K562 (cell line): ENCODE data around the gene EEFSEC. TPM values are rescaled to one million over a fixed set of nuclear protein-coding genes. Genes with fewer than 3 reads are reported as not detected.

ENCODE experiments used
- BRF2 ChIP-seq: IDR thresholded peaks from 3 replicates; pipeline ENCODE4 v1.6.1; 2011; ENCODE audit warnings: borderline replicate concordance, mild to moderate bottlenecking; ENCODE audit not compliant: insufficient read length, insufficient read depth
- CXXC5 ChIP-seq: fragments of 250-450 bp; sonication (Bioruptor Pico); IDR thresholded peaks from 2 replicates; pipeline ENCODE4 v1.8.0; 2022; ENCODE audit warnings: inconsistent platforms, mild to moderate bottlenecking, moderate library complexity
- DMBX1 ChIP-seq: fragments of 250-450 bp; sonication (Bioruptor Pico); IDR thresholded peaks from 2 replicates; pipeline ENCODE4 v1.8.0; 2022; ENCODE audit warnings: inconsistent platforms, mild to moderate bottlenecking, moderate library complexity, borderline replicate concordance
- HMGN3 ChIP-seq: IDR thresholded peaks from 2 replicates; pipeline ENCODE4 v1.6.1; 2011; ENCODE audit warnings: borderline replicate concordance, low read depth, mild to moderate bottlenecking, mixed read lengths, low read length; ENCODE audit not compliant: insufficient read length; ENCODE audit errors: extremely low read depth
- HSF4 ChIP-seq: fragments of 250-450 bp; sonication (Bioruptor Pico); IDR thresholded peaks from 2 replicates; pipeline ENCODE4 v2.1.2; 2022; ENCODE audit warnings: mild to moderate bottlenecking, moderate library complexity, borderline replicate concordance
- MED1 ChIP-seq: sonication (generic); formaldehyde crosslinking; IDR thresholded peaks from 2 replicates; pipeline ENCODE4 v1.8.1; 2023; ENCODE audit warnings: missing genetic modification reagents, borderline replicate concordance
- PHF8 ChIP-seq: fragments of 200-600 bp; sonication (generic); IDR thresholded peaks from 2 replicates; pipeline ENCODE4 v1.6.1; 2012; ENCODE audit warnings: mixed run types, mild to moderate bottlenecking, inconsistent platforms, low read length, moderate library complexity, borderline replicate concordance
- RBFOX2 ChIP-seq: fragments of 200-400 bp; formaldehyde crosslinking; IDR thresholded peaks from 2 replicates; pipeline ENCODE4 v1.6.1; 2017; ENCODE audit warnings: low read depth, mild to moderate bottlenecking, low read length, moderate library complexity
- RCOR1 ChIP-seq, 2 experiments: IDR thresholded peaks; 2 replicates each; pipeline ENCODE4 v1.6.1; 2012; ENCODE audit warnings: low read depth in 2 of 2, low read length in 2 of 2, borderline replicate concordance in 1 of 2, improper control_type of control experiment in 1 of 2
- SMC3 ChIP-seq: conservative IDR thresholded peaks from 2 replicates; pipeline ENCODE4 v1.6.1; 2011; ENCODE audit warnings: low read depth, low read length, improper control_type of control experiment; ENCODE audit not compliant: insufficient read depth
- ZNF830 ChIP-seq: fragments of 250-450 bp; sonication (Bioruptor Pico); IDR thresholded peaks from 2 replicates; pipeline ENCODE4 v1.5.0; 2021; ENCODE audit warnings: mild to moderate bottlenecking
- polyA plus RNA-seq, 8 experiments: library from polyadenylated mRNA; depleted of rRNA in 4 of 8; stranded (reverse) in 5 of 8; unstranded in 3 of 8; fragments of >200 nt; fragmentation: Nextera tagmentation in 2 of 8; fragmentation: Illumina TruSeq in 1 of 8; extraction: Ambion mirVana in 2 of 8; extraction: Trizol in 1 of 8; gene quantifications; 2 replicates each; pipeline versions ENCODE4 v1.2.1 to v1.2.3, GENCODE V29; 2011 to 2014; ENCODE audit warnings: inconsistent platforms in 1 of 8, missing spikeins in 1 of 8
- total RNA-seq, 7 experiments: library from RNA; depleted of rRNA in 6 of 7; stranded (reverse); fragments of >200 nt in 6 of 7; fragmentation: Illumina TruSeq in 2 of 7; extraction: Trizol in 2 of 7; gene quantifications; 2 replicates each; pipeline versions ENCODE4 v1.2.1 to v1.2.3, GENCODE V29; 2011 to 2021; ENCODE audit warnings: low replicate concordance in 1 of 7
- TF ChIP-seq, protein P1 (sequence below), 2 experiments: fragments of 450-650 bp; formaldehyde crosslinking in 1 of 2; IDR thresholded peaks; 2 replicates each; pipeline versions ENCODE4 v1.4.0 to v1.6.1; 2014 to 2020; ENCODE audit warnings: mild to moderate bottlenecking in 2 of 2, borderline replicate concordance in 1 of 2, low read depth in 1 of 2
- TF ChIP-seq, protein P2 (sequence below), 2 experiments: fragments of 250-450 bp in 1 of 2; fragments of 450-650 bp in 1 of 2; sonication (Bioruptor Pico) in 1 of 2; IDR thresholded peaks; 2 replicates each; pipeline versions ENCODE4 v1.6.1 to v1.8.0; 2016 to 2021; ENCODE audit warnings: mild to moderate bottlenecking in 2 of 2, moderate library complexity in 2 of 2, missing compliant biosample characterization in 1 of 2, missing genetic modification characterization in 1 of 2

Gene EEFSEC
- total and polyA plus RNA-seq, 9 of the 15 experiments (the other 6 are each of a cell fraction or from before 2014, with no cell fraction given): 0.35 to 11.8 (median 7.7) TPM

DNA sequence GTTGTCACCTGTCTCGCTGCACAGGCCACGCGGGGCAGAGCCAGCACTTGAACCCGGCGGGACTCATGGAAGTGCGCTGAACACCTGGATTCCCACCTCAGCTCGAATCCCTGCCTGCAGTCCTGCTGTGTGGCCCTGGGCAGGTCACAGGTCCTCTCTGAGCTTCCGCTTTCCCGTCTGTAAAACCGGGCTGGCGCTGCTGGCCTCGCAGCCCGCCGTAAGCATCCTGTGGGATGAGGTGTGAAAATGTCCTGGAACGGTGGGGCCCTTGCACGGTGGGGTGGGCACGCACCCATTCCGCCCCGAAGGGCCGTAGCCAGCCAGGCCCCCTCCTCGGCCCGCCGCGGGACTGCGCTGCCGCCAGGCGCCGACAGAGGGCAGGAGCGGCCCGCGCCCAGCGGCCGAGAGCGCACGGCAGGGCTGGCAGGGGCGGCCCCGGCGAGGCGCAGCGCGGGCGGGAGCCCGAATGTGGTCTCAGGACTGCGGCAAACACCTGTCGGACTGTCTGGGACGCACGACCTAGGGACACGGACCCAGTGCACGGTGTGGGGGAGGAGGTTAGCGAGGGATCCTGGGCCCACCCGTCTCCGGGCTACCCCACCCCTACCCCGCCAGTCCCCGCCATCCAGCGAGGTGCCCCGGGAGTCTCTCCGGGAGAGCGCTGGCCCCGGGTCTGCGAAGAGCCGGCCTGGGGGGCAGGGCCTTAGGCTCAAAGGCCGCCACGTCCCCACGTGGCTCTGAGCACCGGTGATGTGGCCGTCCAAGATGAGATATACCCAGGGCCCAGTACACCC lies 273.0 kb downstream of the EEFSEC start (continued):
- TF ChIP-seq, protein P1, sequence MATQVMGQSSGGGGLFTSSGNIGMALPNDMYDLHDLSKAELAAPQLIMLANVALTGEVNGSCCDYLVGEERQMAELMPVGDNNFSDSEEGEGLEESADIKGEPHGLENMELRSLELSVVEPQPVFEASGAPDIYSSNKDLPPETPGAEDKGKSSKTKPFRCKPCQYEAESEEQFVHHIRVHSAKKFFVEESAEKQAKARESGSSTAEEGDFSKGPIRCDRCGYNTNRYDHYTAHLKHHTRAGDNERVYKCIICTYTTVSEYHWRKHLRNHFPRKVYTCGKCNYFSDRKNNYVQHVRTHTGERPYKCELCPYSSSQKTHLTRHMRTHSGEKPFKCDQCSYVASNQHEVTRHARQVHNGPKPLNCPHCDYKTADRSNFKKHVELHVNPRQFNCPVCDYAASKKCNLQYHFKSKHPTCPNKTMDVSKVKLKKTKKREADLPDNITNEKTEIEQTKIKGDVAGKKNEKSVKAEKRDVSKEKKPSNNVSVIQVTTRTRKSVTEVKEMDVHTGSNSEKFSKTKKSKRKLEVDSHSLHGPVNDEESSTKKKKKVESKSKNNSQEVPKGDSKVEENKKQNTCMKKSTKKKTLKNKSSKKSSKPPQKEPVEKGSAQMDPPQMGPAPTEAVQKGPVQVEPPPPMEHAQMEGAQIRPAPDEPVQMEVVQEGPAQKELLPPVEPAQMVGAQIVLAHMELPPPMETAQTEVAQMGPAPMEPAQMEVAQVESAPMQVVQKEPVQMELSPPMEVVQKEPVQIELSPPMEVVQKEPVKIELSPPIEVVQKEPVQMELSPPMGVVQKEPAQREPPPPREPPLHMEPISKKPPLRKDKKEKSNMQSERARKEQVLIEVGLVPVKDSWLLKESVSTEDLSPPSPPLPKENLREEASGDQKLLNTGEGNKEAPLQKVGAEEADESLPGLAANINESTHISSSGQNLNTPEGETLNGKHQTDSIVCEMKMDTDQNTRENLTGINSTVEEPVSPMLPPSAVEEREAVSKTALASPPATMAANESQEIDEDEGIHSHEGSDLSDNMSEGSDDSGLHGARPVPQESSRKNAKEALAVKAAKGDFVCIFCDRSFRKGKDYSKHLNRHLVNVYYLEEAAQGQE (IDR thresholded peaks at IDR 0.05; ENCODE audit: borderline replicate concordance): peak; percentile 75
- TF ChIP-seq, protein P1 (CRISPR knock-in tag; IDR thresholded peaks at IDR 0.05; ENCODE audit: low read depth): no peak
- TF ChIP-seq CXXC5 (CRISPR knock-in tag) (peak; percentile 80), ZNF830 (CRISPR knock-in tag) (no peak), HSF4 (no peak), RCOR1 (IDR thresholded peaks at IDR 0.05; ENCODE audit: borderline replicate concordance in 1 of 2, low read depth in 2 of 2, low read length in 2 of 2) (peak in 1 of 2 experiments; percentile 43; a peak in 2 of 4 replicates), HMGN3 (peak; percentile 57), SMC3 (peak; percentile 69), DMBX1 (CRISPR knock-in tag) (0 out of 2 replicates have a peak, but pooled peaks have one; percentile 25), RBFOX2 (peak; percentile 68), PHF8 (peak; percentile 30; the same call in 1 of the 2 replicates), BRF2 (no peak), MED1 (CRISPR knock-in tag) (no peak)
- TF ChIP-seq, protein P2, sequence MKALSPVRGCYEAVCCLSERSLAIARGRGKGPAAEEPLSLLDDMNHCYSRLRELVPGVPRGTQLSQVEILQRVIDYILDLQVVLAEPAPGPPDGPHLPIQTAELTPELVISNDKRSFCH (CRISPR knock-in tag; IDR thresholded peaks at IDR 0.05): no peak
- TF ChIP-seq, protein P2 (tag; IDR thresholded peaks at IDR 0.05): peak; percentile 70; the same call in 1 of the 2 replicates
